Osteoblast (primary cell): ENCODE data around the gene GNL3. TPM values are rescaled to one million over a fixed set of nuclear protein-coding genes. Genes with fewer than 3 reads are reported as not detected.
A peak's percentile ranks its signal among the peaks of the same experiment; 100 is the strongest.

Experiments used
- DNase-seq: peaks from one replicate; pipeline ENCODE4 v3.0.0; 2011; ENCODE audit warnings: low spot score, mixed read lengths; ENCODE audit not compliant: insufficient read length; ENCODE audit errors: missing footprints
- H2AFZ ChIP-seq: 2 replicates; pipeline ENCODE4 v1.6.0; 2011; ENCODE audit warnings: mild to moderate bottlenecking, low read length
- H3K27ac ChIP-seq: 2 replicates; pipeline ENCODE4 v1.5.1; 2011; ENCODE audit warnings: mild to moderate bottlenecking, low read depth, low read length, moderate library complexity
- H3K27me3 ChIP-seq: 2 replicates; pipeline ENCODE4 v1.6.0; 2012; ENCODE audit warnings: mild to moderate bottlenecking, control low read depth, inconsistent platforms, low read length, moderate library complexity; ENCODE audit not compliant: insufficient read depth
- H3K36me3 ChIP-seq: 2 replicates; pipeline ENCODE4 v1.5.1; 2011; ENCODE audit warnings: mild to moderate bottlenecking, low read length, control low read depth, moderate library complexity; ENCODE audit not compliant: insufficient read depth
- H3K4me1 ChIP-seq: 2 replicates; pipeline ENCODE4 v1.5.1; 2011; ENCODE audit warnings: mild to moderate bottlenecking, low read length, control low read depth, moderate library complexity; ENCODE audit not compliant: insufficient read depth
- H3K4me2 ChIP-seq: 2 replicates; pipeline ENCODE4 v1.6.0; 2011; ENCODE audit warnings: mild to moderate bottlenecking, low read length; ENCODE audit not compliant: insufficient read depth
- H3K4me3 ChIP-seq: fragments of 200-600 bp; sonication (generic); 3 replicates; pipeline ENCODE4 v1.5.1; 2012; ENCODE audit warnings: mild to moderate bottlenecking, low read length, inconsistent platforms; ENCODE audit not compliant: insufficient read depth
- H3K79me2 ChIP-seq: 2 replicates; pipeline ENCODE4 v1.6.0; 2012; ENCODE audit warnings: mild to moderate bottlenecking, low read length, control low read depth, inconsistent platforms; ENCODE audit not compliant: insufficient read depth
- H3K9me3 ChIP-seq: 2 replicates; pipeline ENCODE4 v1.5.1; 2011; ENCODE audit warnings: low read depth, low read length, control low read depth
- H4K20me1 ChIP-seq: 2 replicates; pipeline ENCODE4 v1.6.0; 2012; ENCODE audit warnings: mild to moderate bottlenecking, low read length, control low read depth; ENCODE audit not compliant: insufficient read depth
- total RNA-seq: library from RNA; depleted of rRNA; stranded (reverse); fragments of >200 nt; gene quantifications from 2 replicates; pipeline ENCODE4 v1.2.3, GENCODE V29; 2012
- TF ChIP-seq, protein P1 (sequence below): IDR thresholded peaks from 2 replicates; pipeline ENCODE4 v1.5.1; 2011; ENCODE audit warnings: mild to moderate bottlenecking, low read depth, low read length, moderate library complexity; ENCODE audit errors: extremely low read depth

GNL3 gene, protein sequence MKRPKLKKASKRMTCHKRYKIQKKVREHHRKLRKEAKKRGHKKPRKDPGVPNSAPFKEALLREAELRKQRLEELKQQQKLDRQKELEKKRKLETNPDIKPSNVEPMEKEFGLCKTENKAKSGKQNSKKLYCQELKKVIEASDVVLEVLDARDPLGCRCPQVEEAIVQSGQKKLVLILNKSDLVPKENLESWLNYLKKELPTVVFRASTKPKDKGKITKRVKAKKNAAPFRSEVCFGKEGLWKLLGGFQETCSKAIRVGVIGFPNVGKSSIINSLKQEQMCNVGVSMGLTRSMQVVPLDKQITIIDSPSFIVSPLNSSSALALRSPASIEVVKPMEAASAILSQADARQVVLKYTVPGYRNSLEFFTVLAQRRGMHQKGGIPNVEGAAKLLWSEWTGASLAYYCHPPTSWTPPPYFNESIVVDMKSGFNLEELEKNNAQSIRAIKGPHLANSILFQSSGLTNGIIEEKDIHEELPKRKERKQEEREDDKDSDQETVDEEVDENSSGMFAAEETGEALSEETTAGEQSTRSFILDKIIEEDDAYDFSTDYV
- total RNA-seq: 111 and 129 TPM in 2 replicates

GRCh38 chr3:52685709-52686691 is at the start of gene GNL3, which contains the start of gene PBRM1:
Gene GNL3, plus strand, starts transcription at chr3:52686032. Its CDS starts 61 bp downstream, at chr3:52686093.
Gene PBRM1, minus strand, starts transcription at chr3:52685913.
- DNase-seq: peak; percentile 97
- TF ChIP-seq, protein P1, sequence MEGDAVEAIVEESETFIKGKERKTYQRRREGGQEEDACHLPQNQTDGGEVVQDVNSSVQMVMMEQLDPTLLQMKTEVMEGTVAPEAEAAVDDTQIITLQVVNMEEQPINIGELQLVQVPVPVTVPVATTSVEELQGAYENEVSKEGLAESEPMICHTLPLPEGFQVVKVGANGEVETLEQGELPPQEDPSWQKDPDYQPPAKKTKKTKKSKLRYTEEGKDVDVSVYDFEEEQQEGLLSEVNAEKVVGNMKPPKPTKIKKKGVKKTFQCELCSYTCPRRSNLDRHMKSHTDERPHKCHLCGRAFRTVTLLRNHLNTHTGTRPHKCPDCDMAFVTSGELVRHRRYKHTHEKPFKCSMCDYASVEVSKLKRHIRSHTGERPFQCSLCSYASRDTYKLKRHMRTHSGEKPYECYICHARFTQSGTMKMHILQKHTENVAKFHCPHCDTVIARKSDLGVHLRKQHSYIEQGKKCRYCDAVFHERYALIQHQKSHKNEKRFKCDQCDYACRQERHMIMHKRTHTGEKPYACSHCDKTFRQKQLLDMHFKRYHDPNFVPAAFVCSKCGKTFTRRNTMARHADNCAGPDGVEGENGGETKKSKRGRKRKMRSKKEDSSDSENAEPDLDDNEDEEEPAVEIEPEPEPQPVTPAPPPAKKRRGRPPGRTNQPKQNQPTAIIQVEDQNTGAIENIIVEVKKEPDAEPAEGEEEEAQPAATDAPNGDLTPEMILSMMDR: no peak
- Histone ChIP-seq H3K4me3 (peak within 1 kb of the TSS; percentile 94), H3K27me3 (no peaks in the 10 kb centered on the region), H4K20me1 (peaks cover 9% of the 10 kb centered on the region), H3K4me2 (peak within 1 kb of the TSS; percentile 85), H3K36me3 (peaks cover 41% of the 10 kb centered on the region), H3K4me1 (peaks cover 45% of the 10 kb centered on the region), H3K27ac (peak within 1 kb of the TSS; percentile 95), H3K79me2 (peaks cover 88% of the 10 kb centered on the region), H2AFZ (peak within 1 kb of the TSS; percentile 83), H3K9me3 (no peaks in the 10 kb centered on the region)

- DNase-seq: no peak
Measured at GRCh38 chr3:52636673-52637072, 49.2 kb upstream of the GNL3 start.

GRCh38 chr3:52645549-52645948 is 40.3 kb upstream of the GNL3 start:
- DNase-seq: no peak
- TF ChIP-seq, protein P1: no peak
- no peaks in the 10 kb centered on the region for H4K20me1 ChIP-seq
- H3K27ac ChIP-seq: no peak overlapping the region
- no peak overlapping the region for H3K4me2 ChIP-seq
- peaks cover 17% of the 10 kb centered on the region for H3K4me1 ChIP-seq
- no peak overlapping the region for H2AFZ ChIP-seq
- H3K79me2 ChIP-seq: no peaks in the 10 kb centered on the region
- peaks cover 79% of the 10 kb centered on the region for H3K36me3 ChIP-seq
- no peaks in the 10 kb centered on the region for H3K27me3 ChIP-seq
- H3K4me3 ChIP-seq: no peak overlapping the region
- no peaks in the 10 kb centered on the region for H3K9me3 ChIP-seq

More at GRCh38 chr3:52636673-52637072, 49.2 kb upstream of the GNL3 start:
- Histone ChIP-seq H2AFZ (no peak overlapping the region), H3K36me3 (peaks cover 66% of the 10 kb centered on the region), H4K20me1 (no peaks in the 10 kb centered on the region), H3K79me2 (no peaks in the 10 kb centered on the region), H3K9me3 (no peaks in the 10 kb centered on the region), H3K4me3 (no peak overlapping the region), H3K4me2 (no peak overlapping the region), H3K27ac (no peak overlapping the region), H3K4me1 (peaks cover 5% of the 10 kb centered on the region), H3K27me3 (no peaks in the 10 kb centered on the region)
- TF ChIP-seq, protein P1: no peak
